IMR-90 (cell line): ENCODE measurements around the gene KCTD19. TPM values are rescaled to one million over a fixed set of nuclear protein-coding genes. Genes with fewer than 3 reads are reported as not detected.

Experiments
- ATAC-seq: fragments of 200-7000 bp; cut with Tn5 transposase; 2 replicates; pipeline ENCODE4 v1.9.1; 2020; ENCODE audit warnings: low read depth, mild to moderate bottlenecking, moderate library complexity
- BruUV-seq: library from RNA; stranded (reverse); fragments of 400-500 nt; replicated peaks from 2 replicates; lab custom pipeline; 2021; lab: Mats Ljungman, UMichigan
- CTCF ChIA-PET: fragments of 300-600 bp; formaldehyde crosslinking; extraction: SDS; loops from one replicate; lab custom pipeline; 2021; ENCODE audit warnings: antibody characterized with exemption; lab: Yijun Ruan, JAX
- POLR2A ChIA-PET: fragments of 300-600 bp; sonication (Branson Sonifier 250); formaldehyde crosslinking; loops from one replicate; lab custom pipeline; 2022; ENCODE audit warnings: antibody characterized with exemption; ENCODE audit not compliant: unreplicated experiment; lab: Charles Lee
- DNase-seq: peaks from one replicate; pipeline ENCODE4 v3.0.0; 2013
- H2AFZ ChIP-seq: replicated peaks from 2 replicates; pipeline ENCODE3; 2013; ENCODE audit warnings: low read length, mild to moderate bottlenecking; ENCODE audit not compliant: poor library complexity
- H2AK5ac ChIP-seq: 2 replicates; pipeline ENCODE4 v1.6.1; 2013; ENCODE audit warnings: low read depth, low read length, inconsistent platforms
- H2AK9ac ChIP-seq: replicated peaks from 2 replicates; pipeline ENCODE3; 2013; ENCODE audit warnings: mild to moderate bottlenecking, low read depth, low read length, moderate library complexity; ENCODE audit not compliant: poor library complexity
- H2BK120ac ChIP-seq: 2 replicates; pipeline ENCODE4 v1.6.1; 2013; ENCODE audit warnings: low read depth, low read length, inconsistent platforms
- H2BK15ac ChIP-seq: 3 replicates; pipeline ENCODE4 v1.6.1; 2013; ENCODE audit warnings: low read depth, low read length, inconsistent platforms
- H2BK20ac ChIP-seq: 2 replicates; pipeline ENCODE4 v1.6.1; 2013; ENCODE audit warnings: low read depth, mild to moderate bottlenecking, inconsistent platforms, low read length, moderate library complexity
- H2BK5ac ChIP-seq: 2 replicates; pipeline ENCODE4 v1.6.1; 2013; ENCODE audit warnings: mild to moderate bottlenecking, low read depth, low read length, inconsistent platforms; ENCODE audit not compliant: poor library complexity, severe bottlenecking
- H3K14ac ChIP-seq: replicated peaks from 2 replicates; pipeline ENCODE4 v1.6.1; 2013; ENCODE audit warnings: low read depth, low read length, inconsistent platforms
- H3K18ac ChIP-seq: 2 replicates; pipeline ENCODE4 v1.6.1; 2013; ENCODE audit warnings: low read depth, low read length, control low read depth
- H3K23ac ChIP-seq: 2 replicates; pipeline ENCODE4 v1.6.1; 2013; ENCODE audit warnings: low read depth, low read length, inconsistent platforms
- H3K27ac ChIP-seq: 2 replicates; pipeline ENCODE4 v1.5.1; 2013; ENCODE audit warnings: mild to moderate bottlenecking, control low read depth, low read length; ENCODE audit not compliant: insufficient read depth
- H3K27me3 ChIP-seq: 2 replicates; pipeline ENCODE4 v1.6.1; 2013; ENCODE audit warnings: low read length; ENCODE audit not compliant: control insufficient read depth, insufficient read depth
- H3K36me3 ChIP-seq: 2 replicates; pipeline ENCODE4 v1.6.1; 2013; ENCODE audit warnings: low read length, mixed read lengths; ENCODE audit not compliant: control insufficient read depth, insufficient read depth
- H3K4ac ChIP-seq: 2 replicates; pipeline ENCODE4 v1.6.1; 2013; ENCODE audit warnings: low read depth, low read length, inconsistent platforms
- H3K4me1 ChIP-seq: 2 replicates; pipeline ENCODE4 v1.6.1; 2013; ENCODE audit warnings: low read length, mixed read lengths; ENCODE audit not compliant: control insufficient read depth, insufficient read depth
- H3K4me2 ChIP-seq: 2 replicates; pipeline ENCODE4 v1.6.1; 2013; ENCODE audit warnings: low read depth, mild to moderate bottlenecking, control low read depth, low read length, moderate library complexity
- H3K4me3 ChIP-seq: 2 replicates; pipeline ENCODE4 v1.5.1; 2013; ENCODE audit warnings: low read depth, mild to moderate bottlenecking, control low read depth, low read length, moderate library complexity; ENCODE audit not compliant: insufficient read depth
- H3K56ac ChIP-seq: 2 replicates; pipeline ENCODE4 v1.6.1; 2013; ENCODE audit warnings: low read length, inconsistent platforms; ENCODE audit not compliant: insufficient read depth; ENCODE audit errors: extremely low read depth
- H3K79me1 ChIP-seq, 2 experiments: 2 replicates each; pipeline ENCODE4 v1.6.1; 2013; ENCODE audit warnings: low read length in 2 of 2, inconsistent platforms in 1 of 2, low read depth in 1 of 2
- H3K9ac ChIP-seq: 2 replicates; pipeline ENCODE4 v1.6.1; 2013; ENCODE audit warnings: low read depth, low read length, control low read depth
- H3K9me1 ChIP-seq: 2 replicates; pipeline ENCODE4 v1.6.1; 2013; ENCODE audit warnings: low read length, inconsistent platforms; ENCODE audit not compliant: insufficient read depth
- H3K9me3 ChIP-seq: 2 replicates; pipeline ENCODE4 v1.6.1; 2013; ENCODE audit warnings: low read length; ENCODE audit not compliant: control insufficient read depth, insufficient read depth
- H4K20me1 ChIP-seq: 2 replicates; pipeline ENCODE4 v1.6.1; 2013; ENCODE audit warnings: low read length, inconsistent platforms; ENCODE audit not compliant: insufficient read depth
- H4K5ac ChIP-seq: 2 replicates; pipeline ENCODE4 v1.6.1; 2013; ENCODE audit warnings: mild to moderate bottlenecking, low read depth, low read length, control low read depth
- H4K8ac ChIP-seq, 2 experiments: 2 replicates each; pipeline ENCODE4 v1.6.1; 2013; ENCODE audit warnings: low read depth in 2 of 2, low read length in 2 of 2, control low read depth in 1 of 2, inconsistent platforms in 1 of 2
- H4K91ac ChIP-seq: 2 replicates; pipeline ENCODE4 v1.6.1; 2013; ENCODE audit warnings: low read depth, low read length, inconsistent platforms; ENCODE audit not compliant: insufficient read depth
- BHLHE40 ChIP-seq: fragments of 150-350 bp; IDR thresholded peaks from 2 replicates; pipeline ENCODE4 v1.6.1; 2016; ENCODE audit warnings: mild to moderate bottlenecking, low read depth, low read length
- CHD1 ChIP-seq: IDR thresholded peaks from 2 replicates; pipeline ENCODE4 v1.6.1; 2012; ENCODE audit warnings: low read depth, low read length, improper control_type of control experiment
- CTCF ChIP-seq: conservative IDR thresholded peaks from 2 replicates; pipeline ENCODE4 v1.5.1; 2012; ENCODE audit warnings: mild to moderate bottlenecking, low read depth, low read length, improper control_type of control experiment
- FOS ChIP-seq: fragments of 150-350 bp; IDR thresholded peaks from 2 replicates; pipeline ENCODE4 v1.6.1; 2016; ENCODE audit warnings: low read depth, low read length
- MAFK ChIP-seq: IDR thresholded peaks from 2 replicates; pipeline ENCODE4 v1.6.1; 2012; ENCODE audit warnings: low read depth, low read length, improper control_type of control experiment
- MAZ ChIP-seq: IDR thresholded peaks from 2 replicates; pipeline ENCODE4 v1.6.1; 2012; ENCODE audit warnings: low read depth, mild to moderate bottlenecking, low read length, improper control_type of control experiment, moderate library complexity, borderline replicate concordance
- MXI1 ChIP-seq: IDR thresholded peaks from 2 replicates; pipeline ENCODE4 v1.6.1; 2012; ENCODE audit warnings: low read depth, mild to moderate bottlenecking, low read length, moderate library complexity, borderline replicate concordance
- NFE2L2 ChIP-seq: fragments of 150-350 bp; IDR thresholded peaks from 2 replicates; pipeline ENCODE4 v1.6.1; 2016; ENCODE audit warnings: low read depth, mild to moderate bottlenecking, low read length
- POLR2A ChIP-seq: IDR thresholded peaks from 2 replicates; pipeline ENCODE4 v1.6.1; 2012; ENCODE audit warnings: mild to moderate bottlenecking, low read depth, low read length
- RAD21 ChIP-seq: IDR thresholded peaks from 2 replicates; pipeline ENCODE4 v1.6.1; 2012; ENCODE audit warnings: low read length, improper control_type of control experiment
- RCOR1 ChIP-seq: IDR thresholded peaks from 2 replicates; pipeline ENCODE4 v1.6.1; 2012; ENCODE audit warnings: mild to moderate bottlenecking, low read length, improper control_type of control experiment; ENCODE audit not compliant: insufficient replicate concordance
- RFX5 ChIP-seq: IDR thresholded peaks from 2 replicates; pipeline ENCODE4 v1.8.0; 2012; ENCODE audit warnings: low read depth, mild to moderate bottlenecking, low read length, moderate library complexity
- SMC3 ChIP-seq: fragments of 150-350 bp; IDR thresholded peaks from 2 replicates; pipeline ENCODE4 v1.6.1; 2016; ENCODE audit warnings: low read depth, mild to moderate bottlenecking, antibody characterized with exemption, low read length, moderate library complexity
- WGBS, 2 experiments: methylation state at CpG; one replicate each; pipeline versions ENCODE4 v1.1.5 to v1.1.7; 2013; ENCODE audit warnings: missing lambda C conversion rate in 2 of 2; ENCODE audit not compliant: insufficient read length in 1 of 2; ENCODE audit errors: extremely low coverage in 2 of 2; 5-methylcytosine and 5-hydroxymethylcytosine counted together
- dilution Hi-C: fragments of 300-500 bp; cut with HindIII; formaldehyde crosslinking; loops from one replicate; pipeline ENCODE4 v1.14.3; 2018; ENCODE audit warnings: low sequenced_read_pairs; ENCODE audit not compliant: unreplicated experiment
- in situ Hi-C: fragments of 300-500 bp; cut with MboI; formaldehyde crosslinking; loops from 3 replicates; pipeline ENCODE4 v1.14.3; 2019; ENCODE audit warnings: low sequenced_read_pairs, inconsistent platforms, mixed read lengths
- intact Hi-C: fragments of 100-400 bp; cut with micrococcal nuclease; formaldehyde crosslinking; loops from 2 replicates; pipeline ENCODE4 v1.10.0; 2022
- polyA plus RNA-seq, 3 experiments: library from polyadenylated mRNA; depleted of rRNA; stranded (reverse); fragments of >200 nt; gene quantifications; 2 replicates each; pipeline ENCODE4 v1.2.3, GENCODE V29; 2012; ENCODE audit warnings: low replicate concordance in 1 of 3
- total RNA-seq: library from RNA; depleted of rRNA; stranded (reverse); fragments of >200 nt; gene quantifications from 2 replicates; pipeline ENCODE4 v1.2.3, GENCODE V29; 2012

The KCTD19 gene
- total and polyA plus RNA-seq, 2 of the 4 experiments (the other 2 are of a cell fraction) = under 0.01 to 0.07 TPM

GRCh38 chr16:67250045-67250327, 76.6 kb downstream of the KCTD19 start:
- Histone ChIP-seq H4K91ac (no peak overlapping the region; the same call in 1 of the 2 replicates), H2AK5ac (peak overlapping the region; percentile 18; the same call in 1 of the 2 replicates), H3K56ac (no peak overlapping the region), H3K14ac (peak overlapping the region; percentile 67), H3K4me2 (peak overlapping the region; percentile 78), H3K4me3 (no peak overlapping the region), H2BK5ac (no peak overlapping the region), H4K8ac (peak overlapping the region; percentile 35 to 83; a peak in 2 of 4 replicates), H3K18ac (no peak overlapping the region), H3K9ac (no peak overlapping the region), H3K4ac (peak overlapping the region; percentile 51; the same call in 1 of the 2 replicates), H3K9me1 (peaks cover 10% of the 10 kb centered on the region), H2AK9ac (peak overlapping the region; percentile 83), H3K27ac (no peak overlapping the region), H2AFZ (peak overlapping the region; percentile 90), H4K20me1 (no peaks in the 10 kb centered on the region; the same call in 1 of the 2 replicates), H3K23ac (peak overlapping the region; percentile 88), H2BK20ac (no peak overlapping the region), H2BK120ac (0 out of 2 replicates have a peak overlapping the region, but pooled peaks have one; percentile 4), H3K9me3 (no peaks in the 10 kb centered on the region), H2BK15ac (no peak overlapping the region), H4K5ac (no peak overlapping the region), H3K79me1 (peaks cover 3 to 39% of the 10 kb centered on the region in 2 experiments; a peak in 3 of 4 replicates), H3K36me3 (peaks cover 3% of the 10 kb centered on the region), H3K4me1 (peaks cover 23% of the 10 kb centered on the region), H3K27me3 (no peaks in the 10 kb centered on the region)
- CTCF ChIA-PET = interaction anchor here (1.4 kb wide), 1 partner anchor 11 kb away, joined by 4 read pairs; no protein-coding TSS in a partner anchor
- ATAC-seq (no peak), DNase-seq (no peak)
- in situ Hi-C loops (loop anchor here (10.0 kb wide), 1 partner anchor 205 kb away; no protein-coding TSS in a partner anchor), dilution Hi-C loops (no loop called here), intact Hi-C loops (no loop called here)
- BruUV-seq = no TSS peak
- TF ChIP-seq POLR2A (no peak), RFX5 (no peak), RCOR1 (no peak), CTCF (no peak), MAZ (no peak), RAD21 (no peak), MAFK (no peak), MXI1 (no peak), FOS (no peak), NFE2L2 (no peak), CHD1 (no peak), SMC3 (no peak), BHLHE40 (no peak)
- WGBS, 2 experiments = 83% methylated on average over 3 of the region's 4 CpGs; no CpG with 5 or more reads in 1 of the 2 experiments
- POLR2A ChIA-PET = interaction anchor here (0.7 kb wide), 1 partner anchor 11 kb away, joined by 3 read pairs; no protein-coding TSS in a partner anchor
